CD4-positive, alpha-beta T cell treated with Interferon gamma for 1 hour (primary cell): Measurements from ENCODE around the gene CDK2.
"Not testable (repeated sequence)": the region's sequence is repeated elsewhere in the genome, so short reads cannot be mapped to it uniquely, and the experiment has no call there.

Experiments
- DNase-seq: peaks from one replicate; pipeline ENCODE4 v3.0.0-alpha.2; 2020

The CDK2 gene

DNA sequence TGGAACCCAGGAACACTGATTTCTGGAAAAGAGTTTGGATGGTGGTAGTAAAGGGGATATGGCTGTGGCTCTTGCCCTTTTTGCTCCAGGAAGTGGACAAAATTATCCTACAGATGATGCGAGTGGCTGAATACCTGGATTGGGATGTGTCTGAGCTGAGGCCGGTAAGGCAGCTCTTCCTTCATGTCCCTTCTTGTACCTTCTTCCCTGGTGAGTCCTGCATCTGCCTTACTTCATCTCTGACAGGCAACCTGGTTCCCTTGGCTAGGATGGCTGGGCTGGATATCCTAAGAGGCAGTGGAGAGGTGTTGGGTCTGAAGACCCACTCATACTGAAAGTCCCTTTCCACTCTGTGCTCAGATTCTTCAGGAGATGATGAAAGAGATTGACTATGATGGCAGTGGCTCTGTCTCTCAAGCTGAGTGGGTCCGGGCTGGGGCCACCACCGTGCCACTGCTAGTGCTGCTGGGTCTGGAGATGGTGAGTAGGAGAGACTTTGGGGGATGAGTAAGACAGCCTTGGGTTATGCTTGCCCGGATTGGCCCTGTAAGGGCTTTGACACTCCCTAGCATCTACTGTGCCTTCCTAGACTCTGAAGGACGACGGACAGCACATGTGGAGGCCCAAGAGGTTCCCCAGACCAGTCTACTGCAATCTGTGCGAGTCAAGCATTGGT, 27.7 kb upstream of the CDK2 start:
- DNase-seq: no peak

DNA sequence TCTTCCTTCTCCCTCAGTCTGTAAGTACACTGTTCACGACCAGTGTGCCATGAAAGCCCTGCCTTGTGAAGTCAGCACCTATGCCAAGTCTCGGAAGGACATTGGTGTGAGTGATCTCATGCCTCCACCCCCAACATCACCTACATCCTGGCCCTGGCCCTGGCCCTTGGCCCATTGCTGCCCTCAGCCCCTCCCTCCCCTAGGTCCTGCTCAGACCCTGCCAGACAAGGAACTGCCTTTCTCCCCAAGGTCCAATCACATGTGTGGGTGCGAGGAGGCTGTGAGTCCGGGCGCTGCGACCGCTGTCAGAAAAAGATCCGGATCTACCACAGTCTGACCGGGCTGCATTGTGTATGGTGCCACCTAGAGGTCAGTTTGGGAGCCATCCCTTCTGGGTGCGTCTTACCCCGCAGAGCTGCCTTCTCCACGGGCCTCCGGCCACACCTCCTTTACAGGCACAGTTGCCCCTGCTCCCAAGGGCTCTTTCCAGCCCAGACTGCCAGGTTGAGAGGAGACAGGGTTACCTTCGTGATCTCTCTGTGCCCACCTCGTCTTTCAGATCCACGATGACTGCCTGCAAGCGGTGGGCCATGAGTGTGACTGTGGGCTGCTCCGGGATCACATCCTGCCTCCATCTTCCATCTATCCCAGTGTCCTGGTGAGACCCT, 26.4 kb upstream of the CDK2 start:
- peak; percentile 83 for DNase-seq

DNA sequence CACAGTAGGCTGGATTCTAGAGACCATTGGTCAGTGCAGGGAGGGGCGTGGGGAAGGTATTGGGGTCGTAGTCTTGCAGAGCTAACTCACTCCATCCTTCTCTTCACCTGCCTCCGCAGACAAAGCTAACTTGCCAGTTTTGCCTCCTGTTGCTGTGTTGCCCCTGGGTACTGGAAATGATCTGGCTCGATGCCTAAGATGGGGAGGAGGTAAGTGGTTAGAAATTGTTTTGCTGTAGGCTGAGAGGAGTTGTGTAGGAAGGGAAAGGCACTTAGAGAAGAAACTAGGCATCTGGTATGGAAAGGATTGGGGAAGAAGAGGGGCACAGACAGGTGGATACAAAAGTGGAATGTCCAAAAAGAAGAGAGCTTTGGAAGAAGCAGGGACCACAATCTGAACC, 24.6 kb upstream of the CDK2 start:
- DNase-seq: no peak

DNA sequence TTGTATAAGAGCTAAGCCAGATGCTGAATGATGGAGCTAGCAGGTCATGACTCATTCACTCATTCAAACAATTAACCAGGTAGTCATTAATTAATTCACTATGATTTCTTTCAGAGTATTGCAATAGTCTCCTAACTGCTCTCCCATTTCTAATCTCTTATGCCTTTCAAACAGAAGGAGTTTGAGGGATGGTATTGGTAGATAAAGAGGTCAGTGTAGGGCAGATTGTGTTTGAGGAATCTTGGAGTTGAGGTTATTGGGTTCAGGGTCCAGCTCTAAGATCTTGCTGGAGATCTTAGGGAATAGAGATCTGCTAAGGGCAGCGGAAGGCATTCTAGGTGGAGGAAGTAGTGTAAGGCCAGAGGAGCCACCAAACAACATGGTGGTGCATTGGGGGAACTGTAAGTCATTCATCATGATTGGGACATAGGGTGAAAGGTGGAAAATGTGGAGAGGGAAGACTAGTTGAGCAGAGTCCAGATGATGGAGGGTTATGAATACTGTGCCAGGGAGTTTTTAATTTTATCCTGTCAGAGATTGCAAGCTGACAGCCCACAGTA, 24.0 kb upstream of the CDK2 start:
- no peak for DNase-seq

DNA sequence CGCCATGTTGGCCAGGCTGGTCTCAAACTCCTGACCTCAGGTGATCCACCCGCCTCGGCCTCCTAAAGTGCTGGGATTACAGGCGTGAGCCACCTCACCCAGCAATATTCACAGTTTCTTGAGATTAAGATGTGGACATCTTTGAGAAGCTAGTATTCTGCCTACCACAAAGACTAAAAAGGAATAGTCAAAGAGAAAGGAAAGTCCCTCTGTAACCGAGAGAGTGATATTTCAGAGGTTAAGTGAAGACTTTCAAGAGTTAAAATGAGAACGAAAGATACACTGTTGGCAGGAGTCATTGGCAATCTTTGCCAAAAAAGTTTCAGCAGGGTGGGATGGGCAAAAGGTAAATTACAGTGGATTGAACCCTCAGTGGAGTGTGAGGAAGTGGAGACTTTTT, 20.1 kb upstream of the CDK2 start:
- no peak for DNase-seq

DNA sequence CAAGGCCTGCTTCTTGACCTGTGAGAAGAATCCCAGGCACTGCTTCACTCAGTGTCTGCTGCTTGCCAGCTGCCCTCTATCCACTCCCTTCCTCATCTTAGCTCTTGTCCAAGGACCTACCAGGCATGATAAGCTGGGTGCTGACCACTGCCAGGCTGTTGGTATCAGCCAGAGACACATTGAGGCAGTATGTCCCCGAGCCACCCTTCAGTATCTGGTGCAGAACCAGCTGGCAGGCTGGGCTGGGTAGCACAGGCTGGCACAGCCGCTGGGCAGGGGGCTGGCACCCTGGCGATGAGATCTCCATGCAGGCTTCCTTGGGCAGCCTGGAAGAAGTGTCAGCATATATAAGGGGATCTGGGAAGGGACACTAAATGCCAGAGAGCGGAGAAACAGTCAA, 11.3 kb upstream of the CDK2 start:
- DNase-seq: no peak

DNA sequence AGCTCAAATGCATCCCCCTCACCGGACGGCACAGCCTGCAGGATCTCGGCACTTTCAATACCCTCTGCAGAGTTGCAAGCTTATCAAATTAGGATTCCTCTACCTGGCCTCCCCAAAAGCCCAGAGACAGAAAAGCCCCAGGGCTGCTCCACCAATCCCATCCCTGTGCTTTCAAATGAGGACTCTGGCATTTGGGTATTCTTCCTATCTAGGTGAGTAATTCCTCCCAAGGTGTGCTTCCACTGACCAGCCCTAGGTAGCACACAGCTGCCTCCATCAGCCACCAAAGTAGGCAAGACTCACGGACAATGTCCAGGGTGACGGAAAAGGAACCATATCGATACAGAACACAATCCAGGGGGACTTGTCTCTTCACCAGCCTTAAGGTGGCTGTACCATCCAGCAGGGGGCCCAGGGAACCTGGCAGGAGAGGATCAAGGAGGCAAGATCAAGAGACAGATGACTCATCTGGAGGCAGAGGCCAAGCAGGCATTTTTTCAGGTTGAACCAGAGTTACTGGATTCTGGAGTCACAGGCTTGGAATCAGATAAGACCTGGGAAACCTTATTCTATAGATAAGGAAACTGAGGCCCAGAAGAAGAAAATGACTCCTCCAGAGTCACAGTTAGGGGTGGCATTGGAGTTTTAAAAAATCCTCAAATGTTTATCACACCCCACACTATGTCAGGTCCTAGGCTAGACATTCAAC, 10.7 kb upstream of the CDK2 start:
- DNase-seq: peak; percentile 13

DNA sequence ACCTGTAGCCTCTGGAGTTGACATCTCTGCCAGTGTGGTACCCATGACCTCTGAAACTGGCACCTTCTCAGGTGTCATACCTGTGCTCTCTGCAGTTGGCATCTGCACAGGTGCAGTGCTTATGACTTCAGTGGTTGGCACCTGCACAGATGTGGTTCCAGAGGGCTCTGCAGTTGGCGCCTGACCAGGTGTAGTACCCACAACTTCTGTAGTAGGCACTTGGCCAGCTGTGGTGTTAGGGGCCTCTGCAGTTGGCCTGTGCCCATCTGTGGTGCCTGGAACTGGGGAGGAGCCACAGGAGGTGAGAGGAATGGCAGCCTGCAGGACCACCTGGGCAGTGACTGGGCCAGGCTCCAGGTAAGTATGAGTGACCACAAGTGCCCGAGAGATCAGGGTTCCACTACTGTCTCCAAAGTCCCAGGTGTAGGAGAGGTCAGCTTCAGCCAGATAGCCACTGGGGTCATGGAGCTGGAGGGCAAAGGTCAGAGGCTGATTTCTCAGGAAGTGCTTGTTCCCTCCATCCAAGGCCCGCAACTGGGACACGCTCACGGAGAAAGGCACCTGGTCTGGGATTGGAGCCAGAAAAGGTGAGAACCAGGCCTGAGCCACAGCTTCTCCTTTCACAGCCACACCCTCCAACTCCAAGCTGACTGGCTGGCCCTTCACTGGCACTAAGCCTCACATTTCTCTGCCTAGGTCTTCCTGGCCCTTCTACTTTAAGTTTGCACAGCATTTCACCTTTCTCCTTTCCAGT, 9.3 kb upstream of the CDK2 start:
- DNase-seq: no peak

DNA sequence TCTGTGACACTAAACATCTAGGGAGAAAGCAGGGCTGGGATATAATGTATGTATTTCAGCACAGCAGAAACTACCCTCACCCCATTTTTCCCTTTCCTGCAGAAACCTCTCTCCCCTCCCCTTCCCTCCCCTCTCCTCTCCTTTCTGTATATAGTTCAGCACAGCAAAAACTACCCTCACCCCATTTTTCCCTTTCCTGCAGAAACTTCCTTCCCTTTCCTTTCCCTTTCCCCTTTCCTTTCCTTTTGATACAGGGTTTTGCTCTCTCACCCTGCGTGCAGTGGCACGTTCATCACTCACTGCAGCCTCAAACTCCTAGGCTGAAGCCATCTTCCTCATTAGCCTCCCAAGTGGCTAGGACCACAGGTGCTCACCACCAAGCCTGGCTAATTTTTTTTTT, 2.9 kb upstream of the CDK2 start:
- DNase-seq: no peak

DNA sequence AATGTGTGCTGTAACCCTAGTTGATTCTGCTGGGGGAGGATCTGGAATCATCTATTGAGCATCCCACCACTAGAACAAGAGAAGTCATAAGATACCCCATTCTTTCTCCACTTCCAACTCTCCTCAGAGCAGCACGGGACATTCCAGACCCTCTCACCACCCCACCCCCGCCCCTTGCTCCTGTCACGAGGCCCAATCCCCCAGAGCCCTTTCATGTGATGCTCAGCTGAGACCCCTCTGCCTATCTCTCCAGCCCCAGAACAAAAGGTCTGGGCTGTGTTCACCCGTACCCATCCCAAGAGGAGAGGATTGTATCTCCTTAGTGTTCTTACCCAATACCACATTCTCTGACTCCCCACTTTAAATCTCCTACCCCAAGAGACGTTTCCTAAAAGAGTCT, 1.4 kb upstream of the CDK2 start:
- no peak for DNase-seq

DNA sequence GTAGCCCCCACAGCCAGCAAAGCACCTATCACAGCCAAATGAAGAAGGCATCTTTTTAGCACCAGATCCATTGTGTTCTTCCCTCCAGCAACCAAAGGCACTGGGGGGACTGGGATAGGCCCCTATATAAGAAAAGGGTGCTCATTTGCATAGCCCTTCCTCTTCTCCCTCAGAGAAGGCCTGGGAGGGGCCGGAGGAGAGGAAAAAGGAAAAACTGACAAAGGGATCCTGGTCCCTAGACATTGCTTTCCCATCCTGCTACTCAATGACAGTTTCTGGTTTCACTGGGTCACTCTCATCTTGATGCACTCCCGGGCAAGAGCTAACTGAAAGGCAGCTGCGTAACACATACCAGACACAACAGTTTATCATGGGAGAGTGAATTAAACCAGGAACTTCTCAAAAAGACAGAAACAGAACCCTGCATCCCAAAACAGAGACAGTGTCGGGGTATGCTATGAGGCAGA, 656 bp upstream of the CDK2 start, which contains the start of gene PMEL:
Gene PMEL, minus strand, starts transcription at position 102 of the 467 bp plus-strand sequence. Its CDS starts 31 bp downstream, at position 71.
- no peak for DNase-seq

DNA sequence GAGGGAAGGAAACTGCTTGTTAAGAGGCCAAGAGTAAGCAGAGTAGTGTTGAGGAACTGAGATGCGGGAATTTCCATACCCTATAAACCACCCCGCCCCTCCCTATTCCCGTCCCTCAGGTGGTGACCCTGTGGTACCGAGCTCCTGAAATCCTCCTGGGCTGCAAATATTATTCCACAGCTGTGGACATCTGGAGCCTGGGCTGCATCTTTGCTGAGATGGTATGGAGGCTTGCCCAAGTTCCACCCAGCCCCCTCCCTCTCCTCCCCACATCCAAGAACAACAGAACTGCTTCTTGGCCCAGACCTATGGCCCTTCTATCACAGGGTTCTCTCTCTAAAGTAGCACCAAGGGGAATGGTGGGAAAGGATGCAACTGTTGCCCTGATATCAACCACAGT, 2.7 kb downstream of the CDK2 start:
- DNase-seq: no peak

DNA sequence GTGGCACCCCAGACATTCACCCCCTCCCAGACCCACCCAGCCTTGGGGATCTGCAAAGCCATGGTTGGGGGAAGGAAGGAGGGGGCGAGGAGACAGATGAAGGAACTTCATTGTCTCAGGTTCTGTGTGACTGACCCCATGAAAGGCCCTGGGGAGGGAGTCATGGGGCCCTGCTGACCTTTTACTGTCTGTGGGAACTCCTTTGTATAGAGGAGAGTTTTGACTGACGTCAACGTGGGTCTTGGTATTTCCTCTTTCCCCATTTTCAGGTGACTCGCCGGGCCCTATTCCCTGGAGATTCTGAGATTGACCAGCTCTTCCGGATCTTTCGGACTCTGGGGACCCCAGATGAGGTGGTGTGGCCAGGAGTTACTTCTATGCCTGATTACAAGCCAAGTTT, 4.1 kb downstream of the CDK2 start:
- no peak for DNase-seq

DNA sequence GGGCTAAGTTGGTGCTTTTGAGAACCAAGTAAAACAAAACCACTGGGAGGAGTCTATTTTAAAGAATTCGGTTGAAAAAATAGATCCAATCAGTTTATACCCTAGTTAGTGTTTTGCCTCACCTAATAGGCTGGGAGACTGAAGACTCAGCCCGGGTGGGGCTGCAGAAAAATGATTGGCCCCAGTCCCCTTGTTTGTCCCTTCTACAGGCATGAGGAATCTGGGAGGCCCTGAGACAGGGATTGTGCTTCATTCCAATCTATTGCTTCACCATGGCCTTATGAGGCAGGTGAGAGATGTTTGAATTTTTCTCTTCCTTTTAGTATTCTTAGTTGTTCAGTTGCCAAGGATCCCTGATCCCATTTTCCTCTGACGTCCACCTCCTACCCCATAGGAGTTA, 5.4 kb downstream of the CDK2 start:
- no peak for DNase-seq

DNA sequence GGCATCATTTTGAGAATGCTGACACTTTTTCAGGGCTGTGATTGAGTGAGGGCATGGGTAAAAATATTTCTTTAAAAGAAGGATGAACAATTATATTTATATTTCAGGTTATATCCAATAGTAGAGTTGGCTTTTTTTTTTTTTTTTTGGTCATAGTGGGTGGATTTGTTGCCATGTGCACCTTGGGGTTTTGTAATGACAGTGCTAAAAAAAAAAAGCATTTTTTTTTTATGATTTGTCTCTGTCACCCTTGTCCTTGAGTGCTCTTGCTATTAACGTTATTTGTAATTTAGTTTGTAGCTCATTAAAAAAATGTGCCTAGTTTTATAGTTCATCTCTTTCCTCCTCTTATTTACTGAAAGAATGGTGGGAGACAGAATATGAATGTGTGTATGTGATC, 5.8 kb downstream of the CDK2 start:
- no peak for DNase-seq

DNA sequence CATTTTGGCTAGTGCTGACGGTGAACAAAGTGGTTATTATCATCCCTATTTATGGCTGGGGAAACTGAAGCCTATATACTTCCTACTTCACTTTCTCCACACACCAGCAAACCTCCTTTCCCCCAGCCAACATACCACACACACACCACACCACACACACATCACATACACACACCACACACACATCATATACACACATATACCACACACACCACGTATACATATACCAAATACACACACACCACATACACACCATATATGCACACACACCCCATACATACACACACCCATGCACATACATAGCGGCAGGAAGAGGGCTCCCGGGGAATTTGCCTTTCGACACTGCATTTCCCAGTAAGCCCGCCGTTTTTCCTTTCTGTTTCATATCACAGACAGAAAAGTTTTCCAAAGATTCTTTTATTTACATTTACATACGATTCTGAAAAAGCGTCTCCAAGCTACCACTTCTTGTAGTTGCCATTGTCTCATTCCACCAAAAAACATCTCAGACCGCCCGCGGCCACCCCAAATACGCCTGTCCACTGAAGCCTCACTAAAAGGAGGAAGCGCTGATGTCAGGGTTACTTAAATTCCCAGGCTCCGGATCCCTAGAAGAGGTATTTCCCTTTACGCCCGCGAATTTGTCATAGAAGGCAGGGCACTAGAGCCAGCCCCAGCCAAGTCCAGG, 6.4 kb downstream of the CDK2 start:
- peak; percentile 22 for DNase-seq

DNA sequence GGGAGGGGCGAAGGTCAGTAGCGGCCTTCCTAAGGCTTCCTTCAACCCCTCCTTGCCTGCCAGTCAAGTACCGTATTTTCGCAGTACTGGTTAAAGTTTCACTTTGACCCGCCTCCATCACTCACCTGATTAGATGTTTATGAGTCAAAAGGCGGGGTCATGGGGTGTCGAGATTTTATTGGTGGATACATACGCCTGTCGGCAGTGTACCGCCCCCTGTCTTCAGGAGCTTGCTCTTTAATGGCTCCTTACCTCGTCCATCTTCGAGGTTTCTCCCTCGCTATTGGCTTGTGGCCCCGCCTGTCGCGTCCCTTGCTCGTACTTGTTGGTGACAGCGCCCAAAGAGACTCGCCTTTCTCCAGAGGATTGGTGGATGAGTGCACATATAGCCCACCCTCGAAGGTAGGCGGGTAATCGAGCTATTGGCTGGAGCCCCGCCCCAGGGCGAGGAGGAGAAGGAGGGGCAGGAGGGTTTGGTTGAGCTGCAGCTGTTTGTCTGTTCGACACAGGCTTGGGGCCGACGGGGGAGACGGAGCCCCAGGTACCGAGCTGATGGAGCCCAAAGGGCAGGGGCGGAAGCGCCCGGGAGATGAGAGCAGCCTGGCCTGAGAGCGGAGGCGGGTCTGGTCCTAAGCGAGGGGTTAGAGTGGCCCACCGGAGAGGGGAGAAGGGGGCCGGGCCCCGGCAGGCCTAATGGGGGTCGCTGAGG, 7.1 kb downstream of the CDK2 start, which contains the start of gene RAB5B:
Gene RAB5B, plus strand, starts transcription at position 480 of the 709 bp plus-strand sequence. CDS start 12,883 bp downstream, outside the sequence.
- DNase-seq: peak; percentile 100

DNA sequence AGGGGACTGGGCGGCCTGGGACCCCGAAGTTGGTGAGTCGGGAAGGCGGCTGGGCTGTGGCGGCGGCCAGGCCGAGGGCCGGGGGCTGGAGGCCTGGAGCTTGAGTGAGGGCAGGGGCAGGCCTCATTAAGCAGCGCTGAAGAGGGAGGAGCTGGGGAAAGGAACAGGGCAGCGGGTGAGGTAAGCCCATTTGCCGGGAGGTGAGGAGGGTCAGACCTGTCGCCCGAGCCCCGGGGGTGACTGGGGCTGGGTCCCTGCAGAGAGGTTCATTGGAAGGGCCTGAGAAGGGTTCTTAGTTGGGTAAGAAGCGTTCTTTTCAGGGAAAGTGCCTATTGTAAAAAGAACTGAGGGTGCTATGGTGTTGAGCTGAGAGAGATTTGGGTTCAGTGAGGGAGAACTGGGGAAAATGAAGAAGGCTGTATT, 7.7 kb downstream of the CDK2 start:
- peak; percentile 37 for DNase-seq

DNA sequence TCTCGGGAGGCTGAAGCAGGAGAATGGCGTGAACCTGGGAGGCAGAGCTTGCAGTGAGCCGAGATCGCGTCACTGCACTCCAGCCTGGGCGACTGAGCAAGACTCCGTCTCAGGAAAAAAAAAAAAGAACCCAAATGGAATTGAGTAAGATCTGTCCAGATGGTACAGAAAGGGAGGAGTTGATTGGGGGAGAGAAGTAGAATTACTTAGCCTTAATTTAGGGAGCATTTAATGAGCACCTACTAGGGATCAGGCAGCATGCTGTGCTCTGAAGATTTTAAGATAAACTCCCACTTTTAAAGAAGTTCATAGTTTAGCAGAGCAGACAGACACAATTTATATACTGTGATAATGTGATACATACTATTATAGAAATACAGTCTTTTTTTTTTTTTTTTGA, 11.8 kb downstream of the CDK2 start:
- no peak for DNase-seq

DNA sequence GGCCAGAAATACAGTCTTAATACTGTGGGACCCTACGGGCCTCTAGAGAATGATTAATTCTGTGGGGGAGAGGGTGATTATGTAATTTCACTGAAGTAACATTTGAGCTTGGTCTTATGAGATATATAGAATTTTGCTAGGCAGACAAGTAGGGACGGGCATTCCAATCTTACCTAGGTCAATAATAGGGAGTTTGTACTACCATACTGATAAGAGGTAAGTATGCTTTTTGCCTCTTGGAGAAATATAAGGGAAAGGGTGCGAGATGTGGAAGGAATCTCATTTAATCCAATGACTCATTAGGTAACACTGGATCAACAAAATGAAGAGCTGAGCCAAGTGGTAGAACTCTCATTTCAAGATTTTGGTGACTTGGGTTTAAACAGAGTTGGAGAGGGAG, 12.4 kb downstream of the CDK2 start:
- no peak for DNase-seq

DNA sequence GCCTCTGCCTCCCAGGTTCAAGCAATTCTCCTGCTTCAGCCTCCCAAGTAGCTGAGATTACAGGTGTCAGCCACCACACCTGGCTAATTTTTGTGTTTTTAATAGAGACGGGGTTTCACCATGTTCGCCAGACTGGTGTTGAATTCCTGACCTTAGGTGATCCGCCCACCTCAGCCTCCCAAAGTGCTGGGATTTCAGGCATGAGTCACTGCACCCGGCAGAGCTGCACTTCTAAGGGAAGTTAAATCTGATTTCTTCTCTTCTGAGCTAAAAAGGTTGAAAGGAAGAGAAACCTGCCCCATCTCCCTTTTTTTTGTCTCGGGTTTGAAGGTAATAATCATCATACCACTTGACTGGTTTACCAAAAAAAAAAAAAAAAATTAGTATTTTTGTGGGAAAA, 15.3 kb downstream of the CDK2 start:
- not testable (repeated sequence) for DNase-seq
